ENCODE measurements around the gene GPRIN2. TPM values are rescaled to one million over a fixed set of nuclear protein-coding genes. Genes with fewer than 3 reads are reported as not detected.
"Not testable (repeated sequence)": the region's sequence is repeated elsewhere in the genome, so short reads cannot be mapped to it uniquely, and the experiment has no call there.

Gene GPRIN2
- total RNA-seq, 1 donor from 2014 or later = 0.53 TPM

GRCh38 chr10:46530249-46531186 is 25.9 kb downstream of the GPRIN2 start:
- FAIRE-seq (no peak), DNase-seq (ENCODE audit: low read depth) (no peak)
- no peak for TF ChIP-seq CTCF (IDR thresholded peaks at IDR 0.05; ENCODE audit: insufficient read depth, low read length, severe bottlenecking)
- H3K4me3 ChIP-seq (ENCODE audit: low read depth, low read length) = no peak overlapping the region
- H3K36me3 ChIP-seq (ENCODE audit: control insufficient read depth, insufficient read depth, low read length) = no peaks in the 10 kb centered on the region
- H3K27me3 ChIP-seq (ENCODE audit: control insufficient read depth, insufficient read depth, low read length) = no peaks in the 10 kb centered on the region

- FAIRE-seq; H3K36me3 ChIP-seq (ENCODE audit: control insufficient read depth, insufficient read depth, low read length); H3K27me3 ChIP-seq (ENCODE audit: control insufficient read depth, insufficient read depth, low read length); H3K4me3 ChIP-seq (ENCODE audit: low read depth, low read length); DNase-seq (ENCODE audit: low read depth): not testable (repeated sequence)
Observed at GRCh38 chr10:46529742-46530141, 26.7 kb downstream of the GPRIN2 start.

DNA sequence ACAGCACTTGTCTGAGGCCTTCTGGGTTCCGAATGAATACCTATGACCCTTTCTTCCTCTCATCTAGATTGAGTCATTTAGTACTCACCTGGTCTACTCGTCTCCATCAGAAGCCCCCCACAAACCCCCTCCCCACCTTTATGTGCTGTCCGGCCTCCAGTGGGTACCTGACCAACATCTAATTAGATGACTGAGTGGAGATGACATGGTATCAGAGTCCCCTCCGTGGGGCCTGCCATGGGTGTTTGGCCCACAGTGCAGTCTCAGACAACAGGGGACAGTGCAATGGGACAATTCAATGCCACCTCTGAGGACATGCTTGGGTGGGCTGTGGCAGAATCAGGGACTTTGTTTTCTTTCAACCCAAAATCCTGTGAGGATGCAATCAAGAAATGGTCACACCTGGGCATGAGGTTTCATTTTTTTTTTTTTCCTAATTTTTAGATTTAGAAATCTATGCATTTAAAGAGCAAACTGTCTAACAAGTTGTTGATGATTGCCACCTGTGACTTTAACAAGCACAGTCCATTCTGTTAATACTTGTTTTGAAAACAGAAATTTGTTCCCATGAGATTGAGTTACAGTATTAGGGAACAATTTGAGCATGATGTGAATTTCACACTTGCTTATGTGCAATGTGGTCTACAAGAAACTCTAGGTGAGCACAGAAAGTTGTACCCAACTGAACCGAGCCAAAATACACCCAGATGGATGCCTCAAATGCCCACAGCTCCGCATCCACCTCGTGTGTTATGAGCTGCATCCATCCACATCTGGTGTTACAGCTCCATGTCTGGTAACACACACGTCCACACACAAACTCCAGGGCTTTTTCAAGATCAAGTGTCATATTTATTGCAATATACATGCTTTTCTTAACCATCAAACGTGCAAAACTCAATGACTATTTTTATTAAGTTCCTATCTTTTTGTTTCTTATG is 27.5 kb downstream of the GPRIN2 start:
- no peak for TF ChIP-seq CTCF (IDR thresholded peaks at IDR 0.05; ENCODE audit: insufficient read depth, low read length, severe bottlenecking)
- no peak overlapping the region for H3K4me3 ChIP-seq (ENCODE audit: low read depth, low read length)
- DNase-seq (ENCODE audit: low read depth) (no peak), FAIRE-seq (no peak)
- H3K27me3 ChIP-seq (ENCODE audit: control insufficient read depth, insufficient read depth, low read length) = no peaks in the 10 kb centered on the region
- H3K36me3 ChIP-seq (ENCODE audit: control insufficient read depth, insufficient read depth, low read length) = no peaks in the 10 kb centered on the region

DNA sequence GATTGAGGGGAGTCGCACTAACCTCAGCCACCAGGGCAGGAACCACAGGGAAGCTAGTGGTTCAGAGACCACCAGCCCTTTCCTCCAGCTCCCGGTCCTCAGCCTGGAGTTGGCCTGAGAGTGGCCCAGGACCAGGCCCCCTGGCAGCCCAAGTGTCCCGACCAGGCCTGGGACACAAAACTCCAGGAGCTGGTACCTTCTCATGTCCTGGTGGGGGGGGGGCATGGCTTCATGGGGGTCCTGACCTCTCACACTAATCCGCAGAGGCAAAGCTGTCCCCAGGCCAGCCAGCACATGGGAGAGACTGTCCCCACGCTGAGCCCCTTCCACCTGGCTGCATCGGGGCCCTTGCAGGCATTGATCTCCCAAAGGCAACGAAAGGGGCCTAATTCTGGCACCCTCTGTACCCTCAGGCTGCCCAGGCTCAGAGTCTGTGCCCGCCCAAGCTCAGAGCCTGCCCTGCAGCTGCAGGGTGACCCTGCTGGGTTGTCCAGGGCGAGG is 28.2 kb downstream of the GPRIN2 start:
- Histone ChIP-seq H3K36me3 (ENCODE audit: control insufficient read depth, insufficient read depth, low read length) (no peaks in the 10 kb centered on the region), H3K27me3 (ENCODE audit: control insufficient read depth, insufficient read depth, low read length) (no peaks in the 10 kb centered on the region), H3K4me3 (ENCODE audit: low read depth, low read length) (no peak overlapping the region)
- FAIRE-seq = no peak
- DNase-seq (ENCODE audit: low read depth) = no peak
- no peak for TF ChIP-seq CTCF (IDR thresholded peaks at IDR 0.05; ENCODE audit: insufficient read depth, low read length, severe bottlenecking)

DNA sequence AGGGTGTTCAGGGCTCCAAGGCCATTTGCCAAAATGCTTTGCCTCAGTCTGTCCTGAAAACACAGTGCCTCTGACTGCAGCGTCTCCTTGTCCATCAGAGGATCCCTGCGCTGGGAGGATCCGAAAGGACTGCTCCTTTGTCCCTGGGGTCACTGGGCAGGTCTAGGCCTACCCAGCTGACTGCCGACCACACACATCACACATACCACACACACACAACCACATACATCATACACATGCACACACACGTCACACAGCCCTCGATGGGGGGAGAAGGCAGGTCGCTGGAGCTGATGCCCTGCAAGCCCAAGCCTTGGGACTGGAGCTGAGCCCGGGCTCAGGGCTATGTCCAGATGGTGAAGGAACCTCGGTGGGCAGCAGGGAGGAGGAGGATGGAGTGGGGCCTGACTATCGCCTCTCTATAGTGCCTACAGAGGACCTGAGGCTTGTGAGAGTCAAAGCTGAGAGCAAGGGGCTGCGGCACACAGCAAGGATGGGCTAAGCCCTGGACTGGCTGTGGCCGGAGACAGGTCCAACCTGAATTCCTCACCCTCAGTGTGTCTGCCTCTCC is 29.1 kb downstream of the GPRIN2 start:
- DNase-seq (ENCODE audit: low read depth) (no peak), FAIRE-seq (no peak)
- Histone ChIP-seq H3K4me3 (ENCODE audit: low read depth, low read length) (no peak overlapping the region), H3K36me3 (ENCODE audit: control insufficient read depth, insufficient read depth, low read length) (no peaks in the 10 kb centered on the region), H3K27me3 (ENCODE audit: control insufficient read depth, insufficient read depth, low read length) (no peaks in the 10 kb centered on the region)
- TF ChIP-seq CTCF (IDR thresholded peaks at IDR 0.05; ENCODE audit: insufficient read depth, low read length, severe bottlenecking) = no peak
